GM18870 (cell line): ENCODE data around the gene GPC5.

Experiments
- ATAC-seq: cut with Tn5 transposase; IDR thresholded peaks from one replicate; pipeline ENCODE4 v1.9.1; 2021; ENCODE audit warnings: moderate library complexity; ENCODE audit not compliant: unreplicated experiment

Gene GPC5

DNA sequence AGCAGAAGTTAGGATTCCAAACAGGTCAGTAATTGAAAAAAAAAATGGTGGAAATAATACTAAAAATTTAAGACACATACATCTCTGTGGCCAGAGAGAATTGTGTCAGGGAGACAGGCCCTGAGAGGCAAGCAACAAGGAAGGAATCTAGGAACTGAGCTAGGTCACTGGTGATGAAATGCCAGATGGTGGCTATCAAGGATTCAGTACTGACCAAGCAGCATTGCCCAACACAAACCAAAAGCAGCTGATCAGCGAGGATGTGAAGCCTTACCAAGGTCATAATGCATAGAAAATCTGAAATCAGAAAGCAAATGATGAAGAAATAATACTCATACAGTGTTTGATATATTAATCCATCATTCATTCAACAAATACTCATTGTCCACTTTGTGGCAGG lies 905.0 kb downstream of the GPC5 start:
- ATAC-seq: no peak

DNA sequence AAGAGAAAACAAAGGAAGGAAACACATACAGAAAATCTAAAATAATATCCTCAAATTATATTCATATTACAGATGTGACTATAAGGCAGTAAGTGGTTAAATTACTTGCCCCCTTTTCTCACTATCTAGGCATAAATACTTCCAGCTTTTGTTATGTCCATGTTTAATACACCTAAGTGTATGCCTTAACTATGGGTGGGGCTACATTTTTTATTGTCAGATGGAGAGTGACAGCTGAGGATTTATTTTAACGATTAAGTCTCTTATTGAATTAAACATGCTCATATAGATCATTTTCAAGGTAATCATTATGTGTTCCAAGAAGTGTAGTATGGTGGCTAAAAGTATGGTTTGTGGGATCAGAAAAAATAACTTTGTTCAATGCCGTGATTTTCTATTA lies 909.3 kb downstream of the GPC5 start:
- ATAC-seq: no peak

DNA sequence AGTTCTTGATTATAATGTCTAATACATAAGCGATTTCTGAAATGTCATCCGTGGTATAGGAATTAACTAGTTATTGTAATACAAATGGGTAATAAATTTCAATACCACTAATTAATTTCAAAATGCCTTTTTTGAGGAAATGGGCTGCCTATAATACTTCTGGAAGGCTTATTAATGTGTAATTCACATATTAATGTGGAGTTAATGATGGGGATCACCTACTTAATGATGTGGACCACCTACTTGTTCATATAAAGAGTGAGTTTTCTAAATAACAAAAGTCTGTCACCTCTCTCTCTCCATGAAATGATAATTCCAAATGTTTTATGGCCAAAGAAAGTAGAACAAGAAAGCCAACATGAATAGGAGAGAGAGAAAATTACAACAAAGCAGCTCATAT lies 914.4 kb downstream of the GPC5 start:
- ATAC-seq: no peak

DNA sequence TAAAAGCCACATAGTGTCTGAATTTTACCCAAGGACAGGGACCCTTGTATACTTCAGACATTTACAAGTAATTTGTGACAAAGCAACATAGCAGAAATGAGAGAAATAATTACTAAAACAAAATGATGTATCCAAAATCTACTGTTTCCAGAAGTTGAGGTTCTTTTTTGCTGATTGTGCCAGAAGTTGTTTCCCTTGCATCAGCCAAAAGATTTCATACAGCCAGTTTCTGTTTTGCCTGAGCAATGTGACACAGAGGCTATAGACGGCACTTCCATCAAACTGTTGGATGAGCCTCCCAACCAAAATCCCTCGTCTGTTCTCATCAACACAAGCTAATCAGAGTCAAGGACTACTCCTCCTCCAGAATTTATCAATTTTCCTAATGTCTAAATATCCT lies 915.0 kb downstream of the GPC5 start:
- no peak for ATAC-seq

DNA sequence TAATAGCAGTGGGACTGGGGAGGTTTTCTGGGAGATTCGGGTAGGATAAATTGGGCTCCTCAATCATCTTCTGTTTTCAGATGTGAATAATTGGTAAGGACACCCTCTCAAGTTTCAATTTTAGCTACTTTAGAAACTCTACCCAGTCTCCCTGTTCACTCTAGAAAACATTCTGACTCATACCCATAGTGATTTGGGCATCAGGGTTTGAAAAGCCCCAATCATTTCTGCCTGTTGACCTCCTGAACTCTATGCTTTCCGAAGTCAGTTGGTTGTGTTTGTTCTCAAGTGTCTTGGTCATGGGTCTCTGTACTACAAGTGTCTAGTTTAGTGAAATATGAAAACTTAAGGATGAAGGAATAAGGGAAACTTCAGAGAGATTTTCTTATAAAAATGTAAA lies 916.8 kb downstream of the GPC5 start:
- peak; percentile 83 for ATAC-seq

DNA sequence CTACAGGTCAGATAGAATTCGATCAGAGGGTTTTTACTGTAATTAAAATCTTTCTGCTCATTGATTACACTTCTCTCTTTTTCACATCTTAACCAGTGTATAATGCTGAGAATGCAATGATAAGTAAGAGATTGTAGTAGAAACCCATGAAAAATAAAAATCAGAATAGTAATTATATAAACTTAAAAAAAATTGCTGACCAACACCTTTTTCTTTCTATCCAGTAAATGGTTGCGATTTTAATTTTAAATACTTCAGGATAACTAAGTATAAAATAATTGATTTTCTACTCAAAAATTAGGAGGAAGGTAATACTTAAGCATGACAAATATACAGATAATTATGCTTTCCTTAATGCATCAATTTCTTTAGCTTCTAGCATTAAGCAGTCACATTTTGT lies 917.6 kb downstream of the GPC5 start:
- ATAC-seq: no peak

DNA sequence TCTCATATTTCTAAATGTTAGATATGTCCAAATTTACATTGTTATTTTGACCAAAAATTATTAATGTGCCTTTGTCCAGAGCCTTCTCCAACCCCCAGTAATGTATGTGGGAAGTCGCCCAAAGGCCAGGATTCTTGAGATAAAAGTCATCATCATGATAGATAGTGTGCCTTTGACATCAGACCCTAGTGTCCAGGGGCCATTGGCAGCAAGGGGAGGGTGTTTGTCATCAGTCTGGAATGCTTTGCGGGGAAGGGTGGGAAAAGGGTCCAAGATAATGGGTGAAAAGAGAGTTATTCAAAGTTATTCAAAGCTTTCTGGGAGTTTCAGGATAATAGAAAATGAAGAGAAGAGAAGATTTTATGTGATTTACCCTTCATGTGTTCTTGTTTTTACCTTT lies 918.6 kb downstream of the GPC5 start:
- no peak for ATAC-seq

DNA sequence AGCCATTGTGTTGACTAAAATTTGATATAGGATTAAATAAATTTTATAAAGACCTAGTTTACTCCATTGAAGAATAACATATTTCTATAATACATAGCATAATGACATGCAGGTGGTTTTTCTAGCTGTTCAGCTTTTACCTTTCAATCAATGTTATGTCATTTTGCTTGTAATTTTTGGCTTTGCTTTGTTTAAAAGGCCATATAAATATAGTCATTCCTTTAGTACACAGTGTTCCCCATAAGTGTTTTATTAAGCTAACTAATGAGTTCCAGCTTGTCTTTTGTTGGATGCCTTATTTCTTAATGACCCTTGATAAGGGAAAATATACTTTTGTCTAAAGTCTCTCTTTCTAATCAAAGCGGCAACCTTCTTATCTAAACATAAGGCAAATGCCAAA lies 921.9 kb downstream of the GPC5 start:
- no peak for ATAC-seq

DNA sequence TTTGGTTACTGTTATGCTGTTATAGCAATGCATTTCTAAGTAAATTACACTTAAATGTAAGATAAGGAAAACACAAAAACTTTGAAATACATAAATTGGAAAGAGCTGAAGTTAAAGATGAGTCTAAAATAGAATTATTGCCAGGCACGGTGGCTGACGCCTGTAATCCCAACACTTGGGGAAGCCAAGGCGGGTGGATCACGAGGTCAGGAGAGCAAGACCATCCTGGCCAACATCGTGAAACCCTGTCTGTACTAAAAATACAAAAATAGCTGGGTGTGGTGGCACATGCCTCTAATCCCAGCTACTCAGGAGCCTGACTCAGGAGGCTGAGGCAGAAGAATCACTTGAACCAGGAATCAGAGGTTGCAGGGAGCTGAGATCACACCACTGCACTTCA lies 922.8 kb downstream of the GPC5 start:
- ATAC-seq: no peak

DNA sequence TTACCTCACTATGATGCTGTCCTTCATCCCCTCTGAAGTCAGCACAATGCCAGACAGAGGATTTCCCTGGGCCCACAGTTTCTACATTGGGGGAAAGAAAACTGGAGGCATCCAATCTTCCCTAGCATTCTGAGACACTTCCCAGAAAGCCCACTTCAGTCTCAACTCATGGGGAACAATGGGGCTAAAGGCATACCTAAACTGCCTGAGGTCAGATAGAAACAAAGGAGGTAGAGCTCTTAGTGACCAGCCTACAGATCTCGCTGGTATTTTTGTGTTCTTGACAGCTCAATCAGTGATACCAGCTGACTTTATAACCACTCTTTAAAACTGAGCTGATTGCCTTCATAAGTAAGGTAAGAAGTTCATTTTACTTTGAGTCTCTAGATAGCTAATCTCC lies 947.2 kb downstream of the GPC5 start:
- ATAC-seq: no peak

DNA sequence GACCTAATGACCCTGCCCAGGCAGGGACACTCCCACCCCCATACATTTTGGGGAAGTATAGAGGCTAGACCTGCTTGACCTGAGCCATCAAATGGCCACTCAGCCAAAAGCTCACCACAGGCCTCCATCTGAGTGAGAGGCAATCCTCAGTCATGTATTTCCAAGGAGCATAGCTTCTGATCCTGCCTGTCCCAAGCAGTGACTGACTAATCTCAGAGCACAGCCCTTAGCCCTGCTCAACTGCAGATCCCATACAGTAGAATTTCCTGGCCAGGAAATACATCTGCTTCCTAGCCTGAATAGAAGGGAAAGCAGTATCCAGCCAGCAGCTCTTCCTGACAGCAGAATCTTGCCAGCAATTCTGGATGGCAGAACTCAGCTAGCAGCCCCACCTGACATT lies 947.6 kb downstream of the GPC5 start:
- ATAC-seq: no peak

DNA sequence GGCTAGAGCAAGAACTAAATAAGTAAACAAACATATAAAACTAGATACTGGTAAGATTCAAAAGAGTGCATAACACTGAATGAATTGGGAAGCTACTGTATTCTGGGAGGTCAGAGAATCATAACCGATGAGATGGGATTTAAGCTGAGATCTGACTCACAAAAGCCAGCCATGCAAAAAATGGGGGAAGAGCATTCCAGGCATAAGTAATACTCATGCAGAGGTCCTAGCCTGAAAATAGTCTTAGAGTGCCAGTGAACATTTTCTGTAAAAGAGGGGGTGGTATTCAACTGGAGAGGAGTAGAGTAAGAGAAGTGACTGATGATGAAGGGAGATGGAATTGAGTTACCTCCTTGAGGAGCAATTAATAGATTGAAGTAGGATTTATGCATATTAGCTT lies 956.2 kb downstream of the GPC5 start:
- ATAC-seq: no peak

DNA sequence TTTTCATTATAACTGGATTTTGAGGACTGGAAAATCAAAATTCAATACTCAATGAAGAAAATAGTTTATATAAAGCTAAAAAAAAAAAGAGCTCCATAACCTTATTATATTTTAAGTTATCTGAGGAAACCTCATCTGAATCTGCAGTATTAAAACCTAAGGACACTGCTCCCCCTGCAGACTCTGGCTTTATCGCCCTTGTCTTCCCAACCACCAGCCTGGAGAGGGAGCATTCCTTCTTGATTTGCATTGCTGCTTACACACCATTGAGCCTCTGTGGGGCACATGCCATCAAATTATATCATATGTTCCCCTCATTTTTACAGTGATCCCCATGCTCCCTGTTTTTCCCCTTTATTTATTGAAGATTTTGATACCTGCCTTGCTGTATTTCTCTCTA lies 956.8 kb downstream of the GPC5 start:
- no peak for ATAC-seq

DNA sequence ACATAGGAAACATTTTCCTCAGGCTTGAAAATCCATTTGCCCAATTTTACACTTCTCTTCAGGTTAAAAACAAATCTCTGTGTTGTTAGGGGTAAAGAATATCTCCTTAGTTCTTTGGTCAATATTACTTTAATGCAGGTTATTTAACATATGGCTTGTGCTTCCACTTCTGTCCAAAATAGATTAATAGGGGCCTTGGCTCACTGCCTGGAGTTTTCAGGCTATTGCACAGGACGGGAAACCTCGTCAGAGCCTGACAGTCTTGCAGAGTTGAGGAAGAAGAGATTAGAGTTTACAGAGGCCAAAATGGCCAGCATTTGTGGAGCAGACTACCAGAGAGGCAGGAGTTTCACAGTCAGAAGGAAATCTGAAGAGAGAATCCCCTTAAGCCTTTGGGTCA lies 964.3 kb downstream of the GPC5 start:
- no peak for ATAC-seq

DNA sequence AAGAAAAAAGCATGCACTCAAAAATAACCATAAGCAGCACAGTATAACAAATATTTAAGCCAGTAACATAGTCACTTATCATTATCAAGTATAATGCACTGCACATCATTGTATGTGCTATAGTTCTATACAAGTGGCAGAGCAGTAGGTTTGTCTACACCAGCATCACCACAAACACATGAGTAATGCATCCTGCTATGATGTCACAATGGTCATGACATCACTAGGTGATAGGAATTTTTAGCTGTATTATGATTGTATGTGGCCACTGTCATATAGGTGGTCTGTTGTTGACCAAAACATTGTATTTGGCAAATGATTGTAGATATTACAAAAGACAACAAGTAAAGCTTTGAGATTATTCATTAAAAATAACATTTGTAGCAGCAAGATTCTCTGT lies 967.5 kb downstream of the GPC5 start:
- no peak for ATAC-seq

DNA sequence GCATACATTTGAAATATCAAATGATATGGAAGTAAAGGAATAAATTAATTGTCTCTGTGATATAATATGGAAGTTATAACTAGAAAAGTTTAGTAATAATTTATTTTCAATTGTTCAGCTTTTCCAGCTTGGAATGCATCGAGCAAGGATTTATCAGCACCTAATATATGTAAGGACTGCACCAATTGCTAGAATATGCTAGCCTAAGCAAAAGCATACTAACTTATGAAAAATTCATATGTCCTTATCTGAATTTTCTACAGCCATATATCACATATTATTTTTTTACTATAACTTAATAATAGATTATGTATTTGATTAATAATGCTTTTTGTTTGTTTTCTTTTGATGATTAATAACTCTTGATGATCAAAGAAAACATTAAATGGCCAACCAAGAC lies 979.0 kb downstream of the GPC5 start:
- ATAC-seq: no peak

DNA sequence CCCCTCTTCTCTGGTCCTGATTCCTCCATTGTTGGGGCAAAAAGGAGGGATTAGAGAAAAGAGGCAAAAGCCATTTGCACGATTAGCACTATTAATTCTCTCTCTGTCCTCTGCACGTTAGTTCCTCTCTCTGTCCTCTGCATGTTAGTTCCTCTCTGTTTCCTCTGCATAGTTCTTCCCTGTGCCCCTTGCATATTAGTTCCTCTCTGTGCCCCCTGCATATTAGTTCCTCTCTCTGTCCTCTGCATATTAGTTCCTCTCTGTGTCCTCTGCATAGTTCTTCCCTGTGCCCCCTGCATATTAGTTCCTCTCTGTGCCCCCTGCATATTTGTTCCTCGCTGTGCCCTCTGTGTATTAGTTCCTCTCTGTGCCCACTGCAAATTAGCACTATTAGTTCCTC lies 981.0 kb downstream of the GPC5 start:
- ATAC-seq: no peak

DNA sequence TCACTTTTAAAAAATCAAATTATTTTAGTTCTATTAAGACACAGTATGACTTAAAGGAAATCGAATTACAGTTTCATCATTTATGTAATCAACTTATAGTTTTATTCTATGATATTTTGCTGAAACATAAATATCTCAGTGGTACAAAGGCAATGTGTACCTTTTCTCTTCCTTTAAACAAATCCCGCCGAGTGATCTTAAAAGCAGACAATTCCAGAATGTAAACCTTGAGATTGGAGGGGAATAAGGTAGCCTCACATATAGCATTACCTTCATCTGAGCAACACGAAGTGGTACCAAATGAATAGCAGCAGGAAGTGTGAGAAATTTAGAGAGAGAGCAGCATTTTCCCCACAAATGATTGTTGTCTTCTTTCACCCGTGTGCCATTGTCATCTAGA lies 986.0 kb downstream of the GPC5 start:
- ATAC-seq: no peak

DNA sequence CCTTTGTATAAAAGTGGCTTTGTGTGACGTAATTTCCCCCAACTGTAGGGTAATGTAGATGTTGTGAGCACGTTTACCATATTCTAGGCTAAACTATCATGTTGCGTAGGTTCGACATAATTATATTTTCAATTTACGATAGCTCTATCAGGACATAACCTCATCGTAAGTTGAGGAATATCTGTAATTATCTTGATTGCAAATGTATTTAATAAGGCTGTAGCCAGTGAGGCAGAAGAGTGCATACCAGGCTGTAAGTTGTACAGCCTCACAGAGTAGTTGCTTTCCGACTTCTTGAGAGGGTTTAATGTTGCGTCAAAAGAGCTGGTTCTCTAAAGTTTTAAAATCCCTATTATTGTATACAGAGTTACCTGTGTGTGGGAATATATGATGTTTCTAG lies 988.8 kb downstream of the GPC5 start:
- ATAC-seq: no peak

DNA sequence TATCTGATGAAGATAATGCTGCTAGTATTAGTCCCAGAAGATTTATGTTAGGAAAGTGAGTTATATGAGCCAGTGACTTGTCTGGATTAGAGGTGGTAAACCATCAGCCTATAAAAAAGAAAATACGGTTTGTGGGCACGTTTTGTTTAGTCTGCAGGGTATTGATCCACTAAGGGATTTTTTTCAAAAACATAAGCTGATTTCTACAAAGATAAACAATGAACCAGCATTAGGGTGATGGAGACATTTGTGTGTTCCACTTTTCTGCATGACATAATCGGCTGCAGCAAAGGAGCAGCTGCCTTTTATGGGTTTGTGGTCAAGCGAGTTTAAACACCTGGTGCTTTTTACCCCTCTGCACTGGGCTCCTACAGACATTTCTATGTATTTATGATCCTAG lies 991.8 kb downstream of the GPC5 start:
- no peak for ATAC-seq

DNA sequence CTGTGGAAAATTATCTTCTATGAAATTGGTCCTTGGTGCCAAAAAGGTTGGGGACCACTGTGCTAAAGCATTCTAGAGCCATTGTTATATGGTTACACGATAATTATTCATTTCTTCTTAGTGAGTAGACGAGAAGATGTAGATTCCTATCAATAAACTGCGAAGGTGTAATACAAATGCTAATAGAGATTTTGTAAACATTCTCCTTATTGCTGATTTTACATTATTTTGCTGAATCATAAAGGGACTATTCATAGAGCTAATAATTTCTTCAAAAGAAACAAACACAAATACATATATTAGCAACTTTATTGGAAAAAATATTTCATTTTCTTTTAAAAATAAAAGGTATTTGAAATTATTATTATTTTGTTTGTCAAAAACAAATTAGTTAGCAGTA lies 1005.2 kb downstream of the GPC5 start:
- ATAC-seq: no peak

DNA sequence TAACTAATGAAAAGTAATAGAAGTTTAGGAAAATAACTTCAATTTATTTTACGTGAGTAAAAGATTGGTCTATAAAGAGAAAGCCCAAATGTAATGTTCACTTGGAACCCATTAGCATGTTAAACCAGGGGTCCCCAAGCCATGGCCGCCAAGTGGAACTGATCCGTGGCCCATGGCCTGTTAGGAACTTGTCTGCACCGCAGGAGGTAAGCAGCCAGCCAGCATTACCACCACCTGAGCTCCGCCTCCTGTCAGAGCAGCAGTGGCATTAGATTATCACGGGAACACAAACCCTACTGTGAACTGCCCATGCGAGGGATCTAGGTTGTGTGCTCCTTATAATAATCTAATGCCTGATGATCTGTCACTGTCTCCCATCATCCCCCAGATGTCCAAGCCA lies 1009.4 kb downstream of the GPC5 start:
- no peak for ATAC-seq

DNA sequence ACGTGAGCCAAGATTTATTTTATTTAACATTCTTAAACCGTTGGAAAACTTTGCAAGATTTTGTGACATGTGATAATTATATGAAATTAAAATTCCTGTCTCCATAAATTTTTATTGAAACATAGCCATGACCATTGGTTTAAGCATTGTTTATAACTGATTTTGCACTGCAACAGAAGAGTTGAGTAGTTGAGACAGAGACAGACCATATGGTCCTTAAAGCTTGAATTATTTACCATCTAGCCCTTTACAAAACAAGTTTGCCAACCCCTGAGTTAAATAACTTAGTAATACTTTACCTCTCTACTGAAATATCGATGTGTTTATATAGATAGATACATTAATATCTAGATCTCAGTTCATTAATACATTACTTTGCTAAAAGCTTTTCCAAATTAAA lies 1014.1 kb downstream of the GPC5 start:
- no peak for ATAC-seq

DNA sequence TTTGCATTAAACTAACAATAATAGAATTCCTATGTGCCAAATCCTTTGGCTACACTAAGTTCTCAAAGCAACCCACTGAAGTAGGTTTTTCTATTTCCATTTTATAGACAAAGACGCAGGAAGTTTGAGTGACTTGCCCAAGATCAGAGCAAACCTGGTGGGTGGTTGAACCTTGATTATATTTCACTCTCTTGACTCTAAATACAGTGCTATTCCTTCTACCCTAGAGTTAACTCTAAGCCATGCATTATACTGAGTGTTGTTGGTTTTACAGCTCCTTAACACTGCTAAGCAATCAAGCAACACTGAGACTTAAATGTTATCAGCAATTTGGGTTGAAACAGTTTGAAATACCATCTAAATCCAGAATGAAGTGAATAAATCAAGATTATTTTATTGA lies 1014.6 kb downstream of the GPC5 start:
- no peak for ATAC-seq
